ENCODE results near the gene WAC.

DNA sequence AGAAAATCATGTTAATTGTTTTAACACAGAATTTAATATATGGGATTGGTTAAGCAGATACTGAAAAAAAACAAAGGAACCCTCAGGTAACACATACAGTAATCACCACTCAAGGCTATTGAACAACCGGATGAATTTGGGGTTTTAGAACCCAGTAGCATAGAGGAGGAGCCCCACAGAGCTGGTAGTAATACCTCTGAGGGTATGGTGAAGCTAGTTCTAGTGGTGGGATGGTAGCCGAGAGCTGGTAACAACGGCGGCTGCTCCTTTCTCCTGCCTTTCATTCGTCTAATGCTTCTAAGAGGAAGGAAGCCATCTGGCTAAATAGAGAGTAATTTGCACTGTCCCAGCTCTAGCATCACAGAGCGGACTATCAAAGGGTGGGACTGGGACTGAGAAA is 52.2 kb downstream of the WAC start:
- TF ChIP-seq, protein P1, sequence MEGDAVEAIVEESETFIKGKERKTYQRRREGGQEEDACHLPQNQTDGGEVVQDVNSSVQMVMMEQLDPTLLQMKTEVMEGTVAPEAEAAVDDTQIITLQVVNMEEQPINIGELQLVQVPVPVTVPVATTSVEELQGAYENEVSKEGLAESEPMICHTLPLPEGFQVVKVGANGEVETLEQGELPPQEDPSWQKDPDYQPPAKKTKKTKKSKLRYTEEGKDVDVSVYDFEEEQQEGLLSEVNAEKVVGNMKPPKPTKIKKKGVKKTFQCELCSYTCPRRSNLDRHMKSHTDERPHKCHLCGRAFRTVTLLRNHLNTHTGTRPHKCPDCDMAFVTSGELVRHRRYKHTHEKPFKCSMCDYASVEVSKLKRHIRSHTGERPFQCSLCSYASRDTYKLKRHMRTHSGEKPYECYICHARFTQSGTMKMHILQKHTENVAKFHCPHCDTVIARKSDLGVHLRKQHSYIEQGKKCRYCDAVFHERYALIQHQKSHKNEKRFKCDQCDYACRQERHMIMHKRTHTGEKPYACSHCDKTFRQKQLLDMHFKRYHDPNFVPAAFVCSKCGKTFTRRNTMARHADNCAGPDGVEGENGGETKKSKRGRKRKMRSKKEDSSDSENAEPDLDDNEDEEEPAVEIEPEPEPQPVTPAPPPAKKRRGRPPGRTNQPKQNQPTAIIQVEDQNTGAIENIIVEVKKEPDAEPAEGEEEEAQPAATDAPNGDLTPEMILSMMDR (IDR thresholded peaks at IDR 0.05): no peak
- no peak for TF ChIP-seq POLR2A (IDR thresholded peaks at IDR 0.05)
